Myocyte (in vitro differentiated cells): ENCODE measurements around the gene SH3D19. TPM values are rescaled to one million over a fixed set of nuclear protein-coding genes. Genes with fewer than 3 reads are reported as not detected.
A peak's percentile ranks its signal among the peaks of the same experiment; 100 is the strongest.

ENCODE experiments used
- DNase-seq: peaks from one replicate; pipeline ENCODE4 v3.0.0-alpha.2; 2012; ENCODE audit warnings: low read depth
- polyA plus RNA-seq: library from polyadenylated mRNA; unstranded; fragments of >200 nt; gene quantifications from one replicate; pipeline ENCODE4 v1.2.1, GENCODE V29; 2012; ENCODE audit warnings: missing spikeins
- total RNA-seq: library from RNA; depleted of rRNA; stranded (reverse); fragments of >200 nt; gene quantifications from 2 replicates; pipeline ENCODE4 v1.2.3, GENCODE V29; 2014

The SH3D19 gene
- 24.1 and 26.2 TPM in 2 replicates for total RNA-seq
- 17.1 TPM for polyA plus RNA-seq

- DNase-seq = peak; percentile 71
These were observed at the start of gene SH3D19 for GRCh38 chr4:151325111-151325948. Gene SH3D19, minus strand, starts transcription at chr4:151325605. Its CDS starts 253 bp downstream, at chr4:151325352.

- peak; percentile 87 for DNase-seq
These were observed 37.2 kb upstream of the SH3D19 start for GRCh38 chr4:151362404-151363164.

GRCh38 chr4:151361966-151362365 lies 36.6 kb upstream of the SH3D19 start:
- DNase-seq = no peak

GRCh38 chr4:151361126-151361525 lies 35.7 kb upstream of the SH3D19 start:
- DNase-seq = no peak

- no peak for DNase-seq
These were observed 34.2 kb upstream of the SH3D19 start for GRCh38 chr4:151359576-151359975.

GRCh38 chr4:151358266-151358665 lies 32.9 kb upstream of the SH3D19 start:
- no peak for DNase-seq

GRCh38 chr4:151356510-151356909 lies 31.1 kb upstream of the SH3D19 start:
- peak; percentile 19 for DNase-seq

- DNase-seq = no peak
These were observed 29.8 kb upstream of the SH3D19 start for GRCh38 chr4:151355155-151355554.

GRCh38 chr4:151347490-151348235 lies 22.3 kb upstream of the SH3D19 start:
- DNase-seq = no peak

- no peak for DNase-seq
These were observed 19.5 kb upstream of the SH3D19 start for GRCh38 chr4:151344948-151345347.

GRCh38 chr4:151340751-151341385 lies 15.5 kb upstream of the SH3D19 start:
- DNase-seq = no peak

GRCh38 chr4:151339467-151339866 lies 14.1 kb upstream of the SH3D19 start:
- DNase-seq = no peak

- DNase-seq = no peak
These were observed 6.1 kb upstream of the SH3D19 start for GRCh38 chr4:151331276-151332042.

GRCh38 chr4:151329217-151330007 lies 4.0 kb upstream of the SH3D19 start:
- DNase-seq = no peak

- DNase-seq = no peak
These were observed 493 bp upstream of the SH3D19 start for GRCh38 chr4:151325949-151326246.

- DNase-seq = peak; percentile 63
These were observed 674 bp downstream of the SH3D19 start for GRCh38 chr4:151324752-151325110.

- DNase-seq = no peak
These were observed 1.2 kb downstream of the SH3D19 start for GRCh38 chr4:151324124-151324751.

- DNase-seq = no peak
These were observed 1.7 kb downstream of the SH3D19 start for GRCh38 chr4:151323667-151324066.

GRCh38 chr4:151322570-151322969 lies 2.8 kb downstream of the SH3D19 start:
- no peak for DNase-seq
